ENCODE results near the gene ELAVL1. TPM values are rescaled to one million over a fixed set of nuclear protein-coding genes. Genes with fewer than 3 reads are reported as not detected.
"Not testable (repeated sequence)": the region's sequence is repeated elsewhere in the genome, so short reads cannot be mapped to it uniquely, and the experiment has no call there.

Gene ELAVL1
- total RNA-seq, 2 donors from 2014 or later: 90.5 to 115 TPM

DNA sequence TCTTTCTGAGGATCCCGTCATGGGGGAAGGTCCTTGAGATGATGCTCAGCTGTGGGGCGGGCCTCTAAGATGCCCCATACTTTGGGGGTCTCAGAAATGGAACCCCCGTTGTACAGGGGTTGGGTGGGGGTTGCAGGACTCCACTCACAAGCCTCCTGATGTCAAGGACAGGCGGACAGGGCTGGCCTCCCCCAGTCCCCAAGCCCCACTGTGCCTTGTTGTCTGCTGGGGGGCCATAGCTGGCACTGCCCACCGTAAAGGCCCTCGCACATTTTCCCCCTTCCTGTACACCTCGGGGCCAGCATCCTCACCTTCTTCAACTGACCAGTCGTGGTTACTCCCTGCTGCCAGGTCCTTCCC is 82.6 kb downstream of the ELAVL1 start:
- ATAC-seq (replicated peaks in 1 of 2): no peak
- H3K4me1 Mint-ChIP-seq (ENCODE audit: low read depth): peaks cover 27% of the 10 kb centered on the region

DNA sequence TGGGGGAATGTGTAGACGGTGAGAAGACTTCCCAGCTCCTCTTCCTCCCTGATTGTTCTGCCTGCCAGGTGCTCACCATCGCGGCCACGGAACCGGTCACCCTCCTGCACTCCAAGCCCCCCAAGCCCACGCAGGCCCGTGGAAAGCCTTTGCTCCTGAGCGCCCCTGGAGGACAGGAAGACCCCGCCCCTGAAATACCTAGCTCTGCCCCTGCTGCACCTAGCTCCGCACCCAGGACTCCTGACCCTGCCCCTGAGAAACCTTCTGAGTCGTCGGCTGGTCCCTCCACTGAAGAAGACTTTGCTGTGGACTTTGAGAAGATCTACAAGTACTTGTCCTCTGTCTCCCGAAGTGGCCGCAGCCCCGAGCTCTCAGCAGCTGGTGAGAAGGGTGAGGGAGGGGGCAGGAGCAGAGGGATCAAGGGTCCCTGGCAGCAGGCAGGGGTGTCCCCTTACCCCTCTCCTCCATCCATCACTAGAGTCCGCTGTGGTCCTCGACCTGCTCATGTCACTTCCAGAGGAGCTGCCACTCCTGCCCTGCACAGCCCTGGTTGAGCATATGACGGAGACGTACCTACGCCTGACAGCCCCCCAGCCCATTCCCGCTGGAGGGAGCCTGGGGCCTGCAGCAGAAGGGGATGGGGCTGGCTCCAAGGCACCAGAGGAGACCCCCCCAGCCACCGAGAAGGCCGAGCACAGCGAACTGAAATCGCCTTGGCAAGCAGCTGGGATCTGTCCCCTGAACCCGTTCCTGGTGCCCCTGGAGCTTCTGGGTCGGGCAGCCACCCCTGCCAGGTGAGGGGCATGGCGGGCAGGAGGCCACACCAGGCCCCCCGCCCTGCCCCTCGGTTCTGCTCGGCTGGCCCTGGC is 83.2 kb downstream of the ELAVL1 start:
- Mint-ChIP-seq H3K9me3 (no peaks in the 10 kb centered on the region), H3K36me3 (ENCODE audit: insufficient read depth in 2 of 2) (peaks cover 1 to 4% of the 10 kb centered on the region in 2 donors), H3K4me1 (ENCODE audit: low read depth) (peaks cover 28% of the 10 kb centered on the region), H3K27ac (no peak overlapping the region), H3K27me3 (ENCODE audit: low read depth) (peaks cover 16% of the 10 kb centered on the region), H3K4me3 (no peak overlapping the region)
- ATAC-seq (replicated peaks in 1 of 2): no peak
- DNase-seq: no peak

More for the DNA sequence above, 82.6 kb downstream of the ELAVL1 start:
- peaks cover 1 to 4% of the 10 kb centered on the region in 2 donors for H3K36me3 Mint-ChIP-seq (ENCODE audit: insufficient read depth in 2 of 2)
- DNase-seq: no peak
- no peaks in the 10 kb centered on the region for H3K9me3 Mint-ChIP-seq
- no peak overlapping the region for H3K27ac Mint-ChIP-seq
- peaks cover 14% of the 10 kb centered on the region for H3K27me3 Mint-ChIP-seq (ENCODE audit: low read depth)
- no peak overlapping the region for H3K4me3 Mint-ChIP-seq

DNA sequence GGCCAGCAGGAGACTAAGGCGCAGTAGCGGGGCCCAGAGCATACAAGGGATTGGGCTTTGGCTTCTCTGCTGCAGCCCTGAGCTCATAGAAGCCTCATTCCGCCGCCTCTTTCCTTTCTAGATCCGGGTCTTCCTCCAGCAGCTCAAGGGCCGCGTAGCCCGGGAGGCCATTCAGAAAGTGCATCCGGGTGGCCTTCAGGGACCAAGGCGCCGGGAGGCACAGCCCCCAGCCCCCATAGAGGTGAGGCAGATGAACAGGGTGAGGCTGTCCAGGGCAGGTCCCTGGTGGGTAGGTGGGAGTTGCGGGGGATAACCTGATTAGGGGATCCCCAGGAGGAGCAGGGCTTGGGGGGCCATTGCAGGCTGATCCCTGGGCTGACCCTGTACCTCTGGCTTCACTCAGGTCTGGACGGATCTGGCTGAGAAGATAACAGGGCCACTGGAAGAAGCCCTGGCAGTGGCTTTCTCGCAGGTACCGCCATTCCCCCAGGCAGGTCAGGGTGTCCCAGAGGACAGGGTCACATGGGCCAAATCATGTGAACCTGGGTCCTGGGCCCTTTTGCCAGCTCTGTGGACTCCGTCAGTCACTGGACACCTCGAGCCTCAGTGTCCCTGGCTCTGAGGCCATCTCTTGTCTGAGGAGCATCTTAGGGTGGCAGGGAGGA is 84.0 kb downstream of the ELAVL1 start:
- no peak for ATAC-seq (replicated peaks in 1 of 2)
- no peak overlapping the region for H3K27ac Mint-ChIP-seq
- no peaks in the 10 kb centered on the region for H3K9me3 Mint-ChIP-seq

DNA sequence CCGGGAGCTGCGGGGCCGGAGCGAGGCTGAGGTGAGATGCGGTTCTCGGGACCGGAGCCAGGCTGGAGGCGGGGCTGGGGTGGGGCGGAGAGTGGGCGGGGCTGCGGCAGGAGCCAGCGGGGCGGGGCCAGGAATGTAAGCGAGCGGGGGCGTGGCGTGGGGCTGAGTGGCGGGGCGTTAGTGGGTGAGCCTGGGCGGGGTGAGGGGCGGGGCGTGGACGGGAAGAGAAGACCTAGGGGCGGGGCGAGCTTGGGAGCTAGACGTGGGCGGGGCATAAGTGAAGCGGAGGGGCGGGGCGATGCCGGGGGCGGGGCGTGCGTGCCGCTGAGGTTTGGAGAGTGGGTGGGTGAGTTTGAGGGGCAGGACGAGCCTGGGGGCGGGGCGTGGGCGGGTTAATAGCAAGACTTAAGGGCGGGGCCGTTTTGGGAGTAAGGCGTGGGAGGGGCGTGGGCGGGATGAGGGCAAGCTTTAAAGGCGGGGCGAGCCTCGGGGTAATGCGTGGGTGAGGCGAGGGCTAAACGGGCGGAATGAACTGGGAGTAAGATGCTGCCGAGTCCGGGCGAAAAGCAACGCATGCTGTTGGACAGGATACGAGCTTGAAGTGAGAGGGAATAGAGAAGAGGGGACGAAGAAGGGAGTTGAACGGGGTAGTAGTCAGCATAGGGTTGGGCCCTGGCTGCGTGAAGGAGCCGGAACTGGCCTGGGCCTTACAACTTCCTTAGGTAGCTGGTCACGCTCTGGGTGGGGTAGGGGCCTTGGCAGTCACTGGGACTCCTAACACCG is 84.7 kb downstream of the ELAVL1 start:
- peak; percentile 98 to 99 for DNase-seq
- ATAC-seq (replicated peaks in 1 of 2): peak; percentile 49 to 58
- Mint-ChIP-seq H3K36me3 (ENCODE audit: insufficient read depth in 2 of 2) (peaks cover 1 to 4% of the 10 kb centered on the region in 2 donors), H3K4me3 (peak overlapping the region; percentile 91 to 96), H3K27me3 (ENCODE audit: low read depth) (peaks cover 19% of the 10 kb centered on the region), H3K27ac (peak overlapping the region; percentile 94), H3K9me3 (no peaks in the 10 kb centered on the region), H3K4me1 (ENCODE audit: low read depth) (peaks cover 25% of the 10 kb centered on the region)

More for the DNA sequence above, 84.0 kb downstream of the ELAVL1 start:
- no peak for DNase-seq
- H3K27me3 Mint-ChIP-seq (ENCODE audit: low read depth): peaks cover 16% of the 10 kb centered on the region
- H3K36me3 Mint-ChIP-seq (ENCODE audit: insufficient read depth in 2 of 2): peaks cover 1 to 4% of the 10 kb centered on the region in 2 donors
- peak overlapping the region; percentile 91 to 96 for H3K4me3 Mint-ChIP-seq
- peaks cover 25% of the 10 kb centered on the region for H3K4me1 Mint-ChIP-seq (ENCODE audit: low read depth)

DNA sequence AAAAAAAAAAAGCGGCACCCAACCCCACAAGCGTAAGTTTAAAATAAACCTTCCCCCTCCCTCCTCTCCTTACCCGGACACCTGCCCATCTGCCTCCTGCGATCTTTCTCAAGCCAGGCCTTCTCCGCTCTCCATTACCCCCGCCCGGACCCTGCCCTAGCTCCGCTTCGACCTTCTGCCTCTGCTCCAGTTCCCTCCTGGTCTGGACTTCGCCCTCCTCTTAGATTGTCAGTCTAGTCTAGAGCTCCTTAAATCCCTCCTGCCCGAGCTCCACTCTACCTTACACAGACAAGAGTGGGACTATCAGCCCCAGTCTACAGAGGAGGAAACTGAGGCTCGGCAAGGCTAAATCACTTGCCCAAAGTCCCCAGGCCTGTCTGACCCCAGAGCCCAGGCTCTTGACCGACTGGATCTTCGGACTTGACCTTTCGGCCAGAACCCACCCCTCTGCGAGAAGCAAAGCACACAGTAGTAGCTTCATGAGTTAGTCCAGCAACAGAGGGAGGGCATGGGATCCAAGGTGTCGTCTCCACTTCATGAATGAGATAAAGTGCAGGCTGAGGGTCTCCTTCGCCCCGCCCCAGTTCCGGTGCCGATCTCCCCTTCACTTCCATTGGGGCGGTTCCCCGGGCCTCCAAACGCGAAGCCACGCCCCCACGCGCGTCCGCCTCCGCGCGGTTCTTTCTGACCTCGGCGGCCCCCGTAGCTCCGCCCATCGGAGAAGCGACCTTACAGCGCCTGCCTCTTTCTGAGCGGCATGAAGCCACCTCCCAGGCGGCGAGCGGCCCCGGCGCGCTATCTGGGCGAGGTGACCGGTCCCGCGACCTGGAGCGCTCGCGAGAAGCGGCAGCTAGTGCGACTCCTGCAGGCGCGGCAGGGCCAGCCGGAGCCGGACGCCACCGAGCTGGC is 85.6 kb downstream of the ELAVL1 start, which contains the start of gene SNAPC2:
Gene SNAPC2 (plus strand): TSS at position 729 of the 909 bp plus-strand sequence. CDS start 29 bp downstream, at position 758.
- Mint-ChIP-seq H3K36me3 (ENCODE audit: insufficient read depth in 2 of 2) (peaks cover 1 to 4% of the 10 kb centered on the region in 2 donors), H3K4me3 (peak within 1 kb of the TSS; percentile 91 to 96), H3K27me3 (ENCODE audit: low read depth) (peaks cover 27% of the 10 kb centered on the region), H3K4me1 (ENCODE audit: low read depth) (peaks cover 31% of the 10 kb centered on the region), H3K27ac (peak within 1 kb of the TSS; percentile 94), H3K9me3 (no peaks in the 10 kb centered on the region)
- DNase-seq (peak; percentile 98), ATAC-seq (replicated peaks in 1 of 2) (peak; percentile 69 to 72)

GRCh38 chr19:7918615-7919421 is 86.6 kb downstream of the ELAVL1 start:
- Mint-ChIP-seq H3K4me1 (ENCODE audit: low read depth) (peaks cover 31% of the 10 kb centered on the region), H3K27me3 (ENCODE audit: low read depth) (peaks cover 28% of the 10 kb centered on the region), H3K4me3 (peak overlapping the region; percentile 91 to 96), H3K27ac (no peak overlapping the region), H3K9me3 (no peaks in the 10 kb centered on the region), H3K36me3 (ENCODE audit: insufficient read depth in 2 of 2) (peaks cover 1 to 4% of the 10 kb centered on the region in 2 donors)
- DNase-seq: no peak
- ATAC-seq (replicated peaks in 1 of 2): no peak

- Mint-ChIP-seq H3K4me1 (ENCODE audit: low read depth) (peaks cover 31% of the 10 kb centered on the region), H3K4me3 (peak overlapping the region; percentile 26 to 79), H3K27me3 (ENCODE audit: low read depth) (peaks cover 28% of the 10 kb centered on the region)
- ATAC-seq (replicated peaks in 1 of 2); DNase-seq; H3K9me3 Mint-ChIP-seq; H3K36me3 Mint-ChIP-seq (ENCODE audit: insufficient read depth in 2 of 2); H3K27ac Mint-ChIP-seq: not testable (repeated sequence)
Observed at GRCh38 chr19:7918062-7918614, 87.3 kb downstream of the ELAVL1 start.

DNA sequence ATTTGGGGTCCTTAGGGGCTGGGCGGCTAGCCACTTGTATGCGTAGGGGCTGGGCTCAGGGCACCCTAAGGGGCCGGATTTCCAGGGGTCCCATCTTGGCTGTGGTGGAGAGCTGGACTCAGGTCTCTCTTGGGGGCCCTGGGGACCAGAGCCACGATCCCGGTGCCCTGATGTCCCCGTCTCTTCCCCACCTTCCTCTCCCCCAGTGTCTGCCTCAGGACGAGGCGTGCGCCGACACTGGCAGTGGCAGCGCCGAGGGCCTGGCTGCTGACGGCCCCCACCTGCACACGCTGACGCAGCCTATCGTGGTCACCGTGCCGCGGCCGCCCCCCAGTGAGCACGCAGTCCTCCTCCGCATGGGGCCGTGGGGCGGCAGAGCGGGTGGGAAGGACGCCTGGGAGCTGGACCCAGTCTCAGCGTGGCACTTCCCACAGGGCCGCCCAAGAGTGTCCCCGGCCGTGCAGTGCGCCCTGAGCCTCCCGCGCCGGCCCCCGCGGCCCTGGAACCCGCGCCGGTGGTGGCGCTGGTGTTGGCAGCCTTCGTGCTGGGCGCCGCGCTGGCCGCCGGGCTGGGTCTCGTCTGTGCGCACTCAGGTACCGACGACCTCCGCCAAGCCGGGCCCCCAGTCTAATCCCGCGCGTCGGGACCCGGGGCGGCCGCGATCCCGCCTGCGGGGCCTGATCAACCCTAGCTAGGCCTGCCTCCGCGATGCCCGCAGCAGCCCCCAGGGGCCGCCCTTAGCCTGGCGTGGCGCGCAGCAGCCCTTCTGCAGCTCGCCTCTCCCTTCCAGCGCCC is 88.0 kb downstream of the ELAVL1 start:
- ATAC-seq (replicated peaks in 1 of 2) (peak; percentile 46 to 47), DNase-seq (peak; percentile 83)
- Mint-ChIP-seq H3K27ac (no peak overlapping the region), H3K36me3 (ENCODE audit: insufficient read depth in 2 of 2) (peaks cover 1 to 9% of the 10 kb centered on the region in 2 donors), H3K9me3 (no peaks in the 10 kb centered on the region), H3K4me1 (ENCODE audit: low read depth) (peaks cover 31% of the 10 kb centered on the region), H3K27me3 (ENCODE audit: low read depth) (peaks cover 28% of the 10 kb centered on the region), H3K4me3 (peak overlapping the region; percentile 79 to 84)

GRCh38 chr19:7916955-7917266 is 88.5 kb downstream of the ELAVL1 start:
- ATAC-seq (replicated peaks in 1 of 2): no peak
- Mint-ChIP-seq H3K4me3 (peak overlapping the region; percentile 76 to 84), H3K9me3 (no peaks in the 10 kb centered on the region), H3K27ac (no peak overlapping the region), H3K27me3 (ENCODE audit: low read depth) (peaks cover 28% of the 10 kb centered on the region), H3K4me1 (ENCODE audit: low read depth) (peaks cover 31% of the 10 kb centered on the region), H3K36me3 (ENCODE audit: insufficient read depth in 2 of 2) (peaks cover 1 to 9% of the 10 kb centered on the region in 2 donors)
- DNase-seq: no peak

GRCh38 chr19:7916103-7916954 is 89.1 kb downstream of the ELAVL1 start:
- Mint-ChIP-seq H3K27me3 (ENCODE audit: low read depth) (peaks cover 28% of the 10 kb centered on the region), H3K27ac (no peak overlapping the region), H3K4me1 (ENCODE audit: low read depth) (peaks cover 31% of the 10 kb centered on the region), H3K9me3 (no peaks in the 10 kb centered on the region), H3K4me3 (peak overlapping the region; percentile 76 to 84), H3K36me3 (ENCODE audit: insufficient read depth in 2 of 2) (peaks cover 1 to 11% of the 10 kb centered on the region in 2 donors)
- peak; percentile 27 to 38 for ATAC-seq (replicated peaks in 1 of 2)
- peak; percentile 80 to 83 for DNase-seq

Measured in activated T-cell treated with anti-CD3 and anti-CD28 coated beads, Interleukin-2, amount 50 U/mL, for 72 hours (primary cell).